Brain microvascular endothelial cell (primary cell): ENCODE data around the gene SLC41A1.

ENCODE experiments used
- DNase-seq: peaks from one replicate; pipeline ENCODE4 v3.0.0-alpha.2; 2020
- H3K27ac ChIP-seq: fragments of 250-450 bp; sonication (Bioruptor Pico); 2 replicates; pipeline ENCODE4 v1.5.1; 2020; ENCODE audit warnings: mild to moderate bottlenecking, moderate library complexity
- H3K27me3 ChIP-seq: fragments of 250-450 bp; sonication (Bioruptor Pico); replicated peaks from 2 replicates; pipeline ENCODE4 v1.5.1; 2020; ENCODE audit warnings: mild to moderate bottlenecking
- H3K36me3 ChIP-seq: fragments of 250-450 bp; sonication (Bioruptor Pico); replicated peaks from 2 replicates; pipeline ENCODE4 v1.5.1; 2020; ENCODE audit warnings: mild to moderate bottlenecking
- H3K4me3 ChIP-seq: 2 replicates; pipeline ENCODE4 v1.5.1; 2011; ENCODE audit warnings: low read depth, mild to moderate bottlenecking, control low read depth, low read length, moderate library complexity
- in situ Hi-C: cut with HindIII; loops from 2 replicates; pipeline ENCODE4 v1.10.0; 2017; ENCODE audit warnings: low sequenced_read_pairs, low pct_ligation_motif_present
- TF ChIP-seq, protein P1 (sequence below): IDR thresholded peaks from 2 replicates; pipeline ENCODE4 v1.5.1; 2011; ENCODE audit warnings: low read depth, mild to moderate bottlenecking, moderate library complexity, low read length, control low read depth, inconsistent platforms; ENCODE audit errors: missing control alignments

The SLC41A1 gene

DNA sequence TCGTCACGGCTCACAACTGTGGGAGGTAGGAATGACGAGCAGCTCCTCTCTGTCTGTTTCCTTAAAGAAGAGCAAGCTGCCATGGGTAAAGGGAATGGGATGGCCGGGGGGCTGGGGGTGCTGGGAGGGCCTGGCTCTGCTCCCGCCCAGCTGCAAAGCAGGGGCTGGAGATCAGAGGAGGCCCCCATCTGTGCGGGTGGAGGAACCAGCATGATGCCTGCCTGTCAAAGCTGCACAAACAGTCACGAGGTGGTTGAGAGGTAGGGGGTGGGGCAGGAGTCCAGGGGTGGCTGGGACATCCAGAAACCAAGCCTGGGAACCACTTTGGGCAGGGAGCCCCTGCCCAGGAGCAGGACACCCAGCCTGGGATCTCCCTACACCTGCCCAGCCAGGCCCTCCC, 12.6 kb downstream of the SLC41A1 start:
- Histone ChIP-seq H3K27me3 (no peaks in the 10 kb centered on the region), H3K27ac (no peak overlapping the region), H3K36me3 (no peaks in the 10 kb centered on the region), H3K4me3 (no peak overlapping the region)
- in situ Hi-C loops: no loop called here
- TF ChIP-seq, protein P1, sequence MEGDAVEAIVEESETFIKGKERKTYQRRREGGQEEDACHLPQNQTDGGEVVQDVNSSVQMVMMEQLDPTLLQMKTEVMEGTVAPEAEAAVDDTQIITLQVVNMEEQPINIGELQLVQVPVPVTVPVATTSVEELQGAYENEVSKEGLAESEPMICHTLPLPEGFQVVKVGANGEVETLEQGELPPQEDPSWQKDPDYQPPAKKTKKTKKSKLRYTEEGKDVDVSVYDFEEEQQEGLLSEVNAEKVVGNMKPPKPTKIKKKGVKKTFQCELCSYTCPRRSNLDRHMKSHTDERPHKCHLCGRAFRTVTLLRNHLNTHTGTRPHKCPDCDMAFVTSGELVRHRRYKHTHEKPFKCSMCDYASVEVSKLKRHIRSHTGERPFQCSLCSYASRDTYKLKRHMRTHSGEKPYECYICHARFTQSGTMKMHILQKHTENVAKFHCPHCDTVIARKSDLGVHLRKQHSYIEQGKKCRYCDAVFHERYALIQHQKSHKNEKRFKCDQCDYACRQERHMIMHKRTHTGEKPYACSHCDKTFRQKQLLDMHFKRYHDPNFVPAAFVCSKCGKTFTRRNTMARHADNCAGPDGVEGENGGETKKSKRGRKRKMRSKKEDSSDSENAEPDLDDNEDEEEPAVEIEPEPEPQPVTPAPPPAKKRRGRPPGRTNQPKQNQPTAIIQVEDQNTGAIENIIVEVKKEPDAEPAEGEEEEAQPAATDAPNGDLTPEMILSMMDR: no peak
- no peak for DNase-seq

DNA sequence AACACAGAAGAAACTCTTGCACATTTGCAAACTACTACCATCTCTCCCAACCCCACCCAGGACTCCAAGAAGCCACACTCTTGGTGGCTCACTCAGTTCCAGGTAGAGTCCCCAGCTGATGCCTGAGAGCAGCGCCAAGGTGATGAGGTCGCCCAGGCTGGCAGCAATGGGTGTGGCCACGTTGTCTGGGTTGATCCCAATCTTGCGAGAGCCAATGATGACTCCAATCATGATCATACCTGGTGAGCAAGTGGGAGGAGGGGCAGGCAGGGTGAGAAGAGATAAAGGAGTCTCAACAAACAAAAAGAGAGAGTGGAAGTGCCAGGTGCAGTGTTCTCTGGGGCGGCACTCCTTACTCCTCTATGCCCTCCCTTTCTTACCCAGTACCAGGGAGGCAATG, 14.4 kb downstream of the SLC41A1 start:
- TF ChIP-seq, protein P1: no peak

DNA sequence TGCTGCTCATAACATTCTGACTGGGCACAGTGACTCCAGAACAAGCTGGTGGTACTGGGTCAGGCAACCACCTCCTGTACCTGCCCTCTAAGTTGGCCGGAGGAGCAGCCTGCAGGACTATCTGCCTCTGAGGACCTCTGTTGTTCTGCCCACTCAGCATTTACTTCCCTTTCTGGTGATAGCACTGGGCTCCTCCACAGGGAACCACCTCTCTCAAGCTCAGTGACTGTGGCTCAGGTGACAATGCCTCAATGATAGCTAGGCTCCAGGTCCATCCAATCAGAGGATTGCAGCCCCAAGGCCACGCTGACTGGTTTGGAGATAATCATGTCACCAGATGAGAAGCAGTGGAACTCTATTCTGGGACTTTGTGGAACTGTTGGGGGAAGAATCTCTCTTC, 15.8 kb downstream of the SLC41A1 start:
- in situ Hi-C loops: loop anchor here (25.0 kb wide), 1 partner anchor 315 kb away; the partner anchor contains the start of gene AVPR1B
- Histone ChIP-seq H3K27ac (no peak overlapping the region), H3K27me3 (no peaks in the 10 kb centered on the region), H3K4me3 (no peak overlapping the region), H3K36me3 (peaks cover 5% of the 10 kb centered on the region)
- DNase-seq: no peak
- TF ChIP-seq, protein P1: no peak

More for the DNA sequence above, 14.4 kb downstream of the SLC41A1 start:
- H3K27me3 ChIP-seq: no peaks in the 10 kb centered on the region
- H3K36me3 ChIP-seq: peaks cover 5% of the 10 kb centered on the region
- no peak overlapping the region for H3K27ac ChIP-seq
- no peak for DNase-seq
- in situ Hi-C loops: loop anchor here (25.0 kb wide), 1 partner anchor 314 kb away; the partner anchor contains the start of gene AVPR1B
- no peak overlapping the region for H3K4me3 ChIP-seq

DNA sequence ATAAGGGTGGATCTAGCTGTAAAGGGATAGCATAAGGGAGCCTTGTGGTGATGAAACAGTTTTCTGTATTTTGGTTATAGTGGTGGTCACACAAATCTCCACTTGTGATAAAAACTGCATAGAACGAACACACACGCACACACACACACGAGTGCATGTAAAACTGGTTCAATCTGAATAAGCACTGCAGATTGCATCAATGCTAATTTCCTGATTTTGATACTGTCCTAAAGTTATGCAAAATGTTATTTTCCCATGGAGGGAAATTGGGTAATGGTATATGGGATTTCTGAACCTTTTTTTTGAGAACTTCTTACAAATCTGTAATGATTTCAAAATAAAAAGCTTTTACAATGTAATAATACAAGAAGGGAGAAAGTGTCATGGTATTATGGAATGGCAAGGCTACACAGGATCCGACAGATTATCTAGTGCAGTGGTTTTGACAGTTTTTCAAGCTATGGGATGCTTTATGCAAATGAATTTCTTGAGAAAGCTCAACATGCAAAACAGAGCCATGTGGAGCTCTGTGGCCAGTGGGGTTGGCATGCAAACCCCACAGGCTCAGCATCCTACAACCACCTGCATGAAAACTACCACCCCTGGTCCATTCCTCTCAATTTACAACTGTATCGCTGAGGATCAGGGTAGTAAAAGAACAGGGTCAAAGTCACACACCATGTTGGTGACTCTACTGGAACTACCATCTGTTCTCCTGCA, 18.8 kb downstream of the SLC41A1 start:
- no peak for DNase-seq

DNA sequence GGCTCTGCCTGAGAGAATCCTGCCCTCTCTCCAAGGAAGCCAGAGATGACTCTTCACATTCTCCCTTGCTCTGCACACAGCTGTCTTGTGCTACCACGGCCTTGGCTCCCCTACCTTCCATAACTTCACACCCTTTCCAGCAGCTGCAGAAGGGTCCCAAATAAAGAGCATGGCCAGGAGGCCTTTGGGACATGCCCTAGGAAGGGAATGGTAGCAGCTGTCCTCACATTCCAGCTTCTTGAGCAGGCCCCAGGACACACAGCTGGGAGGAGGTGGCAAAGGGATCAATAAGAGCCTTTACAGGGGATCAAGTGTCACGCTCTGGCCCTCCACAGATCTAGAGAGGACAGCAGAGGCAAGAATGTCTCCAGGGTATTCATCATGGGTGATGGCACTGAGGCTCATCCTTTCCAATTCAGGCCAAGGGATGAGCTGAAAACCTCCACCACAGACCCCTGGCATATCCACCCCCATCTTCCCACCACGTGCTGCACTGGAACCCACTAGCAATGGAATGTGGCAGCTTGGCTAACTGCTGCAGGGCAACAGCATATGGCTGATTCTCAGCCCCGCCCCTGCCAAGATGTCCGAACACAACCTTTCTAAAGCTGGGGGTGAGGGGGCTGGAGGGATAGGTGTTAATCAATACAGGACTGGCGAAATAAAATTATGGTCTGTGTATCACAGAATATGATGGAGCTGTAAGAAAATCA, 19.9 kb downstream of the SLC41A1 start:
- no peak overlapping the region for H3K27ac ChIP-seq
- H3K4me3 ChIP-seq: no peak overlapping the region
- H3K27me3 ChIP-seq: no peaks in the 10 kb centered on the region
- DNase-seq: no peak
- in situ Hi-C loops: loop anchor here (25.0 kb wide), 1 partner anchor 319 kb away; the partner anchor contains the start of gene AVPR1B
- TF ChIP-seq, protein P1: no peak
- peaks cover 8% of the 10 kb centered on the region for H3K36me3 ChIP-seq

More for the DNA sequence above, 18.8 kb downstream of the SLC41A1 start:
- H3K4me3 ChIP-seq: no peak overlapping the region
- no peaks in the 10 kb centered on the region for H3K27me3 ChIP-seq
- TF ChIP-seq, protein P1: no peak
- in situ Hi-C loops: loop anchor here (25.0 kb wide), 1 partner anchor 318 kb away; the partner anchor contains the start of gene AVPR1B
- H3K36me3 ChIP-seq: peaks cover 8% of the 10 kb centered on the region
- no peak overlapping the region for H3K27ac ChIP-seq
